B cell (primary cell): ENCODE results near the gene ARL4A.

ENCODE experiments used
- CTCF ChIP-seq: fragments of 200-600 bp; IDR thresholded peaks from one replicate; pipeline ENCODE4 v1.8.0; 2022; ENCODE audit warnings: antibody characterized with exemption, mild to moderate bottlenecking
- EZH2 ChIP-seq: IDR thresholded peaks from 2 replicates; pipeline ENCODE4 v1.6.1; 2012; ENCODE audit warnings: borderline replicate concordance, low read depth, mild to moderate bottlenecking, moderate library complexity, low read length; ENCODE audit not compliant: insufficient read depth, poor library complexity, severe bottlenecking

GRCh38 chr7:12641196-12641595 is 46.2 kb upstream of the ARL4A start:
- TF ChIP-seq CTCF (no peak), EZH2 (no peak)
